GM18858 (cell line): ENCODE measurements around the gene TM4SF18.

Experiments used
- ATAC-seq: cut with Tn5 transposase; IDR thresholded peaks from one replicate; pipeline ENCODE4 v1.9.1; 2021; ENCODE audit not compliant: unreplicated experiment

The TM4SF18 gene

DNA sequence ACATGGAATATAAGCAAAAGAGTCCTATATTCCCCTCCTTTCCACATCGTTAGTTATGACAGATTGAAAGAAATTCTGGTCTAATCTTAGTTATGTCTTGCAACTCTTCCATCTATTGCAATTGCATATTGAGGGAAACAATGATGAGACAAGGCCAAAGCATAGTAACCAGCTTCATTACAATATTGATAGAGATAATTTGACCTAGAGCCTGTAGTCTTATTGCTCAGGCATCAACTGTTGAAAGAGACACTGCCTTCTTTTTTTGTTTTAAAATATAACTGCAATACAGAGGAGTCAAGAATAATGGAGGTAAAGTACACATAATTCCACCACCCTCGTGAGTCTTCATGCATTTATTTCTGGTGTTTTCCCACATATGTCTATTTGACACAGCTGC is 2.0 kb downstream of the TM4SF18 start:
- ATAC-seq = no peak

DNA sequence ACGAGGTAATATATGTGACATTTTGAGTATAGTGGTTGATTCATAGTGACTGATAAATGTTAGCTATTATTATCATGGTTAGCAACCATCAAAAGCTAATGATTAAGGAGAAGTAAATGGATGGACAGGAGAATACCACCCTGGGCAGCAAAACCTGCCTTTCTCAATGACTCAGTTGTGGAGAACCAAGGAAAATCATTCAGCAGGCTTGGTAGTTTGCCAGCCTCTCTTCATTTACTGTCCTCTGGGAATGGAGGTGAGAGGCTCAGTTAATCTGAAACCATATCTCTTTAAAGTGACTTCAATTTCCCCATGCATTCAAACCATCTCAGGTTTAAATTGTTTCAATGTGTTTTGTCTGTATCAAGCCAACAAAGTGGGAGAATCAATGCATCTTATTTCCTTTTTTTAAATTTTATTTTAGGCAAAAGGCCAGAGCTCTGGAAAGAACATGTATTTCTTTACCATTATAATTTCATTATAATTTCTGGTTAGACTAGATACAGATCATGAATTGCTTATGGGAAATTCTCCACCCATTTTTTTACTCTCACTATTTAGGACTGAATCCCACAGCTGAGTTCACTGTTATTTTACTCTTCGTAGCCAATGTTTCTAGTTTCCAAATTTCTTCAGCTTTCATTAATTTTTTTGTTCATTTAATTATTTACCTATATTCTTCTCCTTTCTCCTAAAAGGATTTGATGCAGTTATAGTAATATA is 2.7 kb downstream of the TM4SF18 start:
- no peak for ATAC-seq

DNA sequence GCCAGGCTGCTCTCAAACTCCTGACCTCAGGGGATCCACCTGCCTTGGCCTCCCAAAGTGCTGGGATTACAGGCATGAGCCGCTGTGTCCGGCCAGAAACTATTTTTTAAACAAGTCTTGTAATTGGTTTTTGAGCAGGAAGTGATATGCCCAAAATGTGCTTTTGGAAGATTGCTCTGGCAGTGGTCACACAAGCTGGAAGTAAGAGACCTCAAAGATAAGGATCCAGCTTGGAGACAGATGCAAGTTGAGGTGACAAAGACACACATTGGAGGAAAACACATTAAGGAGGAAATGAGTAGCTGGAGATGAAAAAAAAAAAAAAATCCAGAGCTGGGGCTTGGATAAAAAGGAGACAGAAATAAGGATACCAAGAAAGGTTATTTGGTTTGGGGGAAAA is 6.3 kb downstream of the TM4SF18 start:
- no peak for ATAC-seq

DNA sequence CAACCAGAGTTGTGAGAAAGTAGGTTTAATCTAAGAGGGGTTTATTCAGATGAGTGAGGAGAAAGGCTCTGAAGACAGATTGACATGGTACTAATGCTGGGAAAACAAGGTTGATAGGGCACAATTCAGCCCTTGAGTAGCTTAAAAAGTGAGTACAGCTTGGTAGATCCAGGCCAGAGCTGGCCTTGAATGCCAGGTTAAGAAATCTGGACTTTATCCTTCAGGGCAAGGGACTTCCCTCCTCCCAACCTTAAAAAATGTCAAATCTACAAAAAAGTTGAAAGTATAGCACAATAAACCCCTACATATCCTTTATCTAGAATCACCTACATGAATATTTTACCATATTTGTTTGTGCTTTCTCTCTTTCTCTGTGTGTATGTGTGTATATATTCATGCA is 7.9 kb downstream of the TM4SF18 start:
- no peak for ATAC-seq

DNA sequence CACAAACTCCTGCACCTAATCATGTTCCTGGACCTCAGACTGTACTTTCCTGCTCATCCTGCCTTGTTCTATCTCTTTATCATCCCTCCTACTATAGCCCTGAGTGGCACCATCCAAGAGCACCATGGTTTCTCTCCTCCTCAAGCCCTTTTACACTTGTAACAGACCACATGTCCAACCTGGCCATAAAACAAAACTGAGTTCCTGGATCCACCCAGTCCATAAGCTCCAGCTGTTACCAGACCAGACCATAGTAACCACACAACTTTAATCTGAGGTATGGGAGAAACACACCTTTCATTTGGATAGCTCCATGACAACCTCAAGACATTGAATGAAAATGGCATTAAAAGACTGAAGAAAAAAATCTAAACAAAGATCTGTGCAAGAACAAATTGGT is 9.1 kb downstream of the TM4SF18 start:
- ATAC-seq = no peak

DNA sequence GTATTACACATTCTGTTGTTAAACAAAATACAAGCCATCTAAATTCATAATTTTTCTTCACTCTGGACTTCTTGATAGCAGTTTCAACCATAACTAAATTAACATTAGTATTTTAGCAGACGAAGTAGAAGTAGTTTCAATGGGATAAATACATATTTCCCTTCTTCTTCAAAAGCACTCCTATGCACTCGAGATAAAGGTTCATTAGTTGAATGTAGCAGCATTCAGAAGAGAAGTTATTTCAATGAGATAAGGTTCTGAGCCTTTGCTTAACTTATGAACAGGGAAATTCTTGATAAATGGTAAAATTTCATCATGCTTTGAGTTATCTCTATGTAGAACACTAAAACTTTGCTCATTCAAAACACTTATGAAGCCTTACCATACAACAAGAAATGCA is 11.8 kb downstream of the TM4SF18 start:
- no peak for ATAC-seq

DNA sequence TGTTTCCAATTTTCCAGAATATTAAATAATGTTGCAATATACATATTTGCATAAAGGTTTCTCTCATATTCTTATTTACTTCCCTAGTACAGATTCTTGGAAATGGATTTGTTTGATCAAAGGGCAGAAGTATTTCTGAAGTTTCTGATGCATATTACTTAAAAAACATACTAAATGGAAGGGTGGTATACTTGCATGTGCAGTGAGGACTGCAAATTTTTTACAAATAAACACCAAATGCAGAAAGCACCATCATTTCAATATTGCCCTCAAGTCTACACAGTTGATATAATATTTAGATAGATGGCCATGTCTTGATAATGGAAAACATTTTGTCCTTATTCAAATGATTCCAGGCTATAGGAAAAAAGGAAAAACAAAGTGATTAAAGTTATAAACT is 12.3 kb downstream of the TM4SF18 start:
- no peak for ATAC-seq

DNA sequence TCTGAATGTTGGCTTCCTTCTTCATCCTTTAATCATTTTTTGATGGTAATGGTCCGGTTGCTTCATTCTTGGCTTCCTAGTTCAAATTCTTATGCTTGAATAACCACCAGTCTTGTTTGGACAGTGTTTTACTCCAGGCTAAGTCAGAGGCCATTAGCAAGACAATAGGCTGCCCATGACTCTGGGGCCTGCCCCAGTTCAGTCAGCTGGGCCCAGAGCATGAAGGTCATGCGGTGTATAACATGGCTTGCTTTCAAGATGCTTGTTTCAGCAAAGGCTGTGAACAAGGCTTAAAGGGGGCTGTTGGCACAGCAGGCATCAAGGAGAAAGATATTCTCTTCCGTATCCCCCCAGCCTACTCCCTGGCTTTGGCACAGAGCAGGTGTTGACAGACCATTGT is 13.7 kb downstream of the TM4SF18 start:
- no peak for ATAC-seq

DNA sequence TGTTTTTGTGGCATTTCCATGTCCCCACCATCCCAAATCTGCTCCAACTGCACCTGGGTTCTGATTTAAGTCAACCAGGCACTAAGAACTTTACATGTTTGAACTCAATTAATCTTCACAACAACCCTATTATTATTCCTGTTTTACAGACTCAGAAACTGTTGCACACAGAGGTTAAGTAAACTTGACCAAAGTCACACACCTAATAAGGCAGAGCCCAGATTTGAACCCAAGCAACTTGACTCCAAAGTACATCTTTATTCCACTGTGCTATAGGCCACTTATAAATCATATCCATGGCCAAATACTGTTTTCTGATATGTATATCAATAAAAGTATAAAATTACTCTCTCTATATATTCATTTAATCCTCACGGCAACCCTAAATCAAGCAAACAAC is 16.4 kb downstream of the TM4SF18 start:
- no peak for ATAC-seq

DNA sequence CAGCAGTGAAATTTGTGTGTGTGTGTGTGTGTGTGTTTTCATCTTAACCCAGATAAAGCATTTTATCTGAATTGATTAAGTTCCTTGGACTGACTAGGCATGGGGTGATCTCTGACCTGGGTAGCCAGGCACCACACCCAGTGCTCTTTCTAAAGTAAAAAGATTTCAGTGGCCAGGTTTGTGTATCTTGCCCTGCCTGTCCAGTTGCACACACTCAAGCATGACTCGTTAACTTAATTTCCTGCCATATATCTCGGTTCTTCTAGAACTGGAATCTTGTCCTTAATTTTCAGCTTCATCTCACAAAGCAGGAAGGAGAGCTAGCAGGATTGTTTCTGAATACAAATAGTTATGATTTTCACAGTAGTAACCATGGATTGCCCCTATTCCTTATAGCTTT is 17.0 kb downstream of the TM4SF18 start:
- ATAC-seq = no peak

DNA sequence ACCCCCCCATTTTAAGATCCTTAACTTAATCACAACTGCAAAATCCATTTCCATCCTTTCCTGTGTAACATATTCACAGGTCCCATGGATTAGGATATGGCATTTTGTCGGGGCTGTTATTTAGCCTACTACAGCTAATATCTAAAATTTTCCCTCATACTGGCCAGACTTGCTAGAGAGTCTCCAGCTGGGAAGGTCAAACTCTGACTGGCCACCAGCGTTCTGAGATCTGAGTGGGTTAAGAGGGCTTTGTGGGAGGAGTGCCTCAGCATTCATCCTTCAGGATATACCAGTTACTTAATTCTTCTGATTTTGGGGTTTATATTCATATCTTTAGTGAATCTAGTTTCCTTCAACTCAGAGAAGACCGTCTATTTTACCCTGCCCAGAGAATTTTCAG is 17.7 kb downstream of the TM4SF18 start:
- ATAC-seq = no peak

DNA sequence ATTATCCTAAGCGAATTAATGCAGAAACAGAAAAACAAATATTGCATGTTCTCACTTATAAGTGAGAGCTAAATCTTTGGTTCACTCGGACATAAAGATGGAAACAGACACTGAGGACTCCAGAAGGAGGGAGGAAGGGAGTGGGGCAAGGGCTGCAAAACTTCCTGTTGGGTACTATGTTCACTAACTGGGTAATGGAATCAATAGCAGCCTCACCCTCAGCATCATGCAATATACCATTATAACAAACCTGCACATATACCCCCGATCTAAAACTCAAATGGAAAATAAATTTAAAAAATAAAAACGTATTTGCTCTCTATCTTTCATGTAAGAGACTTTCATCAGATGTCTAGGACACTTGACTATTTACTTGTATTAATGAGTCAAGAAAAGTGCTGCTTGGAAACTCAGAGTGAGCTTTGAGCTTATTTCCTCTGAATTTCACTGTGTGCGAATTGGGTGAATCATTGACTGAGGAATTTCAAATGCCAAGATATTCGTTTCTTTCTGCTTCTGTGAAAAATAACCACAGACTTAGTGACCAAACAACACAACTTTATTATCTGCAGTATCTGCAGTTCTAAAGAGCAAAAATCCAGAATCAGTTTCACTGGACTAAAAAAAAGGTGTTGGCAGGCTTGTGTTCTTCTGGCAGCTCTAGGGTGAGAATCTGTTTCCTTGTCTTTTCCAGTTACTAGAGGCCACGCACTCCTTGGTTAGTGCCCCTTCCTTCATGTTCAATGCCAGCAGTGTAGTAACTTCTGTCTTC is 18.4 kb downstream of the TM4SF18 start:
- ATAC-seq = no peak

DNA sequence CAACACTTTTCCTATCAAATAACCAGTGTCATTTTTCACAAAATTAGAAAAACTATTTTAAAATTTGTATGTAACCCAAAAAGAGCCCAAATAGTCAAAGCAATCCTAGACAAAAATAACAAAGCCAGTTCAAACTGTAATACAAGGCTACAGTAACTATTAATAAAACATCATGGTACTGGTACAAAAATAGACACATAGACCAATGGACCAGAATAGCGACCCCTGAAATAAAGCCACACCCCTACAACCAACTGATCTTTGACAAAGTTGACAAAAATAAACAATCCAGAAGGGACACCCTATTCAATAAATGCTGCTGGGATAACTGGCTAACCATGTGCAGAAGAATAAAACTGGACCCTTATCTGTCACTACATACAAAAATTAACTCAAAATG is 19.9 kb downstream of the TM4SF18 start:
- no peak for ATAC-seq

DNA sequence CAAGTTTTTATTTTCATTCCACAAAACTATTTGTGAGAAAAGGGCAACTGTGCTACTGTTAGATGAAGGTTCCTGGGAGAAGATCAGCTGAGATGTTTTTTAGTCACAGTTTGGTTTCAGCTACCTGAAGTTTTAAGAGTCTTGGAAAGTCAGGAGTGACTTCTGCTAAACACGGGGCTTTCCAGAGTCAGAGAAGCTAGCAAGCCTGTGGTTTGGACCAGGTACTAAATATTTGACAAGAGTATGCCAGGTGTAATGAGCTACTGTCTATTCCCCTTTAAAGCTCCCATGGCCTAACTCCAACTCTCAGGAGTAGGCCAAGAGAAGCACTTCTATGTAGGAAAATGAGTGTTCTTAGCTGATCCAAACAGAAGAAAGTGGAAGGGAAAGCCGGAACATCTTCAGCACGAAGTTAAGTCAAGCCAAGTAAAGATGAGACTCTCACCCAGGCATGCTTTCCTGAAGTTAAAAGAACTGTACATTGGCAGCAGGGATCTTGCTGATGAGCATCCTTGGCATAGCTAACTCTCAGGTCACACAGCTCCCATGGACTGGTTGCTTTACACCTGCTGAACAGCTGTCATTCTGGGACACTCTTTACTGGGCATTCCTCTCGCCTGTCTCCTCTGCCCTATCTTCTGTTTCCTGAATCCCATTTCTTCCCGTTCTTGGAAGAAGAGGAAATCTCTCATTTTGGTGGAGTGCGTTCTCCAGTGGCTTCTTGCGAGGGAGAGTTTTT is 22.5 kb downstream of the TM4SF18 start:
- ATAC-seq = no peak

DNA sequence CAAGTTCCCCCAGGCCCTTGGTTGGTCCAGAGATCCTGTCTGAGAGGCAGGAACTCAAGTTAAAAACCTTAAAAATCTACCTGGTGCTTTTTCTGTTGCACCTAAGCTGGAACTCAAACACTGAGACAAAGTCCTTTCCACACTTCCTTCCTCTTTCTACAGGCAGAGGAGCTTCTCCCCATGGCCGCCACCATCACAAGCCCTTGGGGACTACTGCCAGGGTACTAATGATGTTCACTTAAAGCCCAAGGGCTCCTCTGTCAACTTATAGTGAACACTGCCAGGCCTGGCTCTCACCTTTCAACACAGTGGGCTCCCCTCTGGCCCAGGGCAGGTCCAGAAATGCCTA is 26.0 kb downstream of the TM4SF18 start:
- no peak for ATAC-seq

DNA sequence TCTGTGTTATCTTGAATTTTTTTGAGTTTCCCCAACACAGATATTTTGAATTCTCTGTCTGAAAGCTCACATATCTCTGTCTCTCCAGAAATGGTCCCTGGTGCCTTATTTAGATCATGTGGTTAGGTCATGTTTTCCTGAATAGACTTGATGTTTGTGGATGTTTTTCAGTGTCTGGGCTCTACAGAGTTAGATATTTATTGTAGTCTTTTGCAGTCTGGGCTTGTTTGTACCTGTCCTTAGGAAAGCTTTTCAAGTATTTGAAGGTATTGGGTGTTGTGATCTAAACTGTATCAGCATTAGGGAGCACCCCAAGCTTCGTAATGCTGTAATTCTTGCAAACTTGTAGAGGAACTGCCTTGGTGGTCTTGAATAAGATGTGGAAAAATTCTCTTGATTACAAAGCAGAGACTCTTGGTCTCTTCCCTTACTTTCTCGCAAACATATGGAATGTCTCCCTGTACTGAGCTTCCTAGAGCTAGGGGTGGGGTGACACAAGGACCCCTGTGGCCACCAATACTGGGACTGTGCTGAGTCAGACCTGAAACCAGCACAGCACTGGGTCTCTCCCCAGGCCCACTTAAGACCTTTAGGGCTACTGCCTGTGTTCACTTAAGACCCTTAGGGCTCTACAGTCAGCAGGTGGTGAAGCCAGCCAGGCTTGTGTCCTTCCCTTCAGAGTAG is 26.5 kb downstream of the TM4SF18 start:
- no peak for ATAC-seq

DNA sequence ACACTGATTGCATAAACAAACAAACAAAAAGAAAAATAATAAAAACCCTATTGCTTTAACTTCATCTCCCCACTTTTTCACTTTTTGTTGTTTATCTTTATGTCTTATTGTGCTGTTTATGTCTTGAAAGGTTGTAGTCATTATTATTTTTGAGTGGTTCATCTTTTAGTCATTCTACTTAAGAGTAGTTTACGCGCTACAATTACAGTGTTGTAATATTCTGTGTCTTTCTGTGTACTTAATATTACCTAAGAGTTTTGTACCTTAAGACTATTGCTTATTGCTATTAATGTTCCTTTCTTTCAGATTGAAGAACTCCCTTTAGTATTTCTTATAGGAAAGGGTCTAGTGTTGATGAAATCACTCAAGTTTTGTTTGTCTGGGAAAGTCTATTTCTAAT is 28.1 kb downstream of the TM4SF18 start:
- no peak for ATAC-seq

DNA sequence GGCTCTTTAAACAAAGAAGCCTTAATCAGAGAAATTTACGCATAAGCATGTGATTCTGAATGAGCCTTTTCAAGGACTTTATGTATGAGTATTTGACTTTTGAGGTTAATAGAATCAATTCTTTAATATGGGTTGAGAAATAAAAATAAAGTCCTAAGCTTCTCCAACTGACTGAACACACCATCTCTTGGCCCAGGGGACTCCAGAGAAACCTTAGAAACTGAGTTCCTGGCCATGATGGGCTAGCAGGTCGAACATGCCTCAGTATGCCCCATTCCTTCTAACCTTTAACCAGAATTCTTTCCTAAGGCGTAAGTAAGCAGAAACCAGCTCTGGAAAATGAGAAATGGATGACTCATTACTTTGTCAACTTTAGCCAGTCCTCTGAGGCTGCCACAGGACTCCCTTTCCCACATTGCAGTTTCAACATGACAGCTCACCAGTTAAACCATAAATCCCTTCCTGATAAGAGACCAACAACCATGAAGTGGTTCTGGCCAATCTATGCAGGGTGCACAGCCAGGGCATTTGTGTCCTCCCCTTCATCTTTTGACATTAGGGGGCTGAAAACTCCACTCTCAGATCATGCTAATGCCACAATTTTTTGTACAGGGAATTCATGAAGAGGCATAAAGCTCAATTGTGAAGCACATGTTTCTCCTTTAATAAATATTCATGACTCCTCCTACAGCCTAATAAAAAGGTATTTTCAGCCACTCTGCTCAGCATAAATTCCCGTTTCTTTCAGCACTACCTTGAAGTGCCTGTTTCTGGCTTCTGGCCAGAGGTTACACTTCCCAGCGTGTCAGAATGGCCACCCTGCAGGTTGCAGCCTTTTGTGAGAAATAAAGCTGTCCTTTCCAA is 33.3 kb downstream of the TM4SF18 start:
- no peak for ATAC-seq

DNA sequence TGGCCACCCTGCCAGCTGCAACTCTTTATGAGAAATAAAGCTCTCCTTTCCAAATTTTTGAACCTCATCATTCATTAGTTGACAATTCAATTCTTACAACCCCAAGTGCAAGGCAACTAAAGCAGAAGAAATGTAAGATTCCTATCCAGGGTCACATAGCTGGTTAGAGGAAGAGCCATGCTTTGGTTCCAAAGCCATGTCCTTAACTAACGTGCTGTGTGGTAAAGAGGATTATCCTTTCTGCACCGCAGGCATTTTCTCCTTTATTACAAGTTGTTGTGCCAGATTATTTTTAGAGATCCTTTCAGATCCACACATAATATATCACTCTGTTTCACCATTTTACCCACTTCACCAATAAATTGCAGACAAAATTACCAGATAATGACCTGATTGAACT is 36.5 kb downstream of the TM4SF18 start:
- no peak for ATAC-seq

DNA sequence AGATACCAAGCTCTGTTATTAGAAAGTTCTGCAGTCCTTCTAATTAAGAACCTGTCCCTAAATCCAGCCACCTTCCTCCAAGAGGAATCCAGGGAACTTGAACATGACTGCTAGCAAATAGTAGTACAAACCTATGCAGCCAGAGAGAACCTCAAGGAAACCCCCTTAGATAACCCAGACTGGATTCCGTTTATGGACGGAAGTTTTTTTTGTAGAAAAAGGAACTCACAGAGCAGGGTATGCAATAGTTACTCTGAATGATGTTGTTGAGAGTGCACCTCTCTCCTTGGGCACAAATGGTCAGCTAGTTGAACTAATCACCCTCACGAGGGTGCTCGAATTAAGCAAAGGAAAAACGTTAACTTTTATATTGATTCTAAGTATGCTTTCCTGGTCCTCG is 40.8 kb downstream of the TM4SF18 start:
- ATAC-seq = no peak

DNA sequence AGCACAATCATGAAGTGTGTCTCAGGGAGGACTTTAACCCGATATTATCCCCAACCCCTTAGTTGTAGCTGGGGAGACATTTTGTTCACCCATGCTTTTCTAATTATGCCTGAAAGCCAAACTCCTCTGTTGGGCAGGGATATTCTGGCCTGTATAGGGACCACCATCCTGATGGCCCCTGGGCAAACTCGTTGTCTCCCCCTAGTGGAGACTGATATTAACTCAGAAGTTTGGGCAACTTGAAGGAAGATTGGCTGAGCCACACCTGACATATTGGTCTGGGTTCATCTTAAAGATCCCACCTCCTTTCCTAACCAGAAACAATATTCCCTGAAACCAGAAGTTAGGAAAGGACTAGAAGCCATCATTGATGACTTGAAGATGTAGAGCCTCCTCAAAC is 42.3 kb downstream of the TM4SF18 start:
- no peak for ATAC-seq
